H9 (cell line): Measurements from ENCODE around the gene ANKHD1. TPM values are rescaled to one million over a fixed set of nuclear protein-coding genes. Genes with fewer than 3 reads are reported as not detected.
A peak's percentile ranks its signal among the peaks of the same experiment; 100 is the strongest.

Source experiments
- DNase-seq: peaks from one replicate; pipeline ENCODE4 v3.0.0-alpha.2; 2017
- H2AFZ ChIP-seq: one replicate; pipeline ENCODE4 v1.6.1; 2013; ENCODE audit warnings: mild to moderate bottlenecking, low read length, control low read depth, moderate library complexity
- H2AK5ac ChIP-seq: 2 replicates; pipeline ENCODE4 v1.6.1; 2013; ENCODE audit warnings: low read length, control low read depth, mixed read lengths; ENCODE audit not compliant: insufficient read length
- H2BK120ac ChIP-seq: one replicate; pipeline ENCODE4 v1.6.1; 2013; ENCODE audit warnings: low read depth, mild to moderate bottlenecking, low read length, control low read depth, inconsistent platforms; ENCODE audit not compliant: poor library complexity, severe bottlenecking
- H2BK12ac ChIP-seq: 2 replicates; pipeline ENCODE4 v1.6.1; 2013; ENCODE audit warnings: low read length, control low read depth, mixed read lengths, low read depth; ENCODE audit not compliant: insufficient read length
- H2BK15ac ChIP-seq: 2 replicates; pipeline ENCODE4 v1.6.1; 2013; ENCODE audit warnings: low read depth, low read length, control low read depth
- H2BK20ac ChIP-seq: one replicate; pipeline ENCODE4 v1.6.1; 2013; ENCODE audit warnings: low read depth, mild to moderate bottlenecking, low read length, control low read depth, inconsistent platforms; ENCODE audit not compliant: poor library complexity, severe bottlenecking
- H2BK5ac ChIP-seq: 2 replicates; pipeline ENCODE4 v1.6.1; 2013; ENCODE audit warnings: low read length, control low read depth, mixed read lengths; ENCODE audit not compliant: insufficient read length
- H3K14ac ChIP-seq: 2 replicates; pipeline ENCODE4 v1.6.1; 2013; ENCODE audit warnings: low read length, control low read depth; ENCODE audit not compliant: insufficient read depth
- H3K18ac ChIP-seq: 2 replicates; pipeline ENCODE4 v1.6.1; 2013; ENCODE audit warnings: low read depth, mild to moderate bottlenecking, mixed read lengths, low read length, control low read depth; ENCODE audit not compliant: insufficient read length
- H3K23ac ChIP-seq: 2 replicates; pipeline ENCODE4 v1.6.1; 2013; ENCODE audit warnings: low read length, control low read depth, mixed read lengths, low read depth; ENCODE audit not compliant: insufficient read length
- H3K23me2 ChIP-seq: 2 replicates; pipeline ENCODE4 v1.6.1; 2013; ENCODE audit warnings: low read depth, mild to moderate bottlenecking, mixed read lengths, low read length, control low read depth; ENCODE audit not compliant: insufficient read length, poor library complexity, severe bottlenecking
- H3K27ac ChIP-seq: 2 replicates; pipeline ENCODE4 v1.5.1; 2013; ENCODE audit warnings: low read length, control low read depth, mixed read lengths, low read depth; ENCODE audit not compliant: insufficient read length
- H3K27me3 ChIP-seq: 2 replicates; pipeline ENCODE4 v1.6.1; 2013; ENCODE audit warnings: low read length, control low read depth, inconsistent platforms; ENCODE audit not compliant: insufficient read depth
- H3K4ac ChIP-seq: 2 replicates; pipeline ENCODE4 v1.6.1; 2013; ENCODE audit warnings: low read depth, mild to moderate bottlenecking, control low read depth, inconsistent platforms, low read length, moderate library complexity
- H3K4me1 ChIP-seq: 2 replicates; pipeline ENCODE4 v1.6.1; 2013; ENCODE audit warnings: low read length, control low read depth, inconsistent platforms; ENCODE audit not compliant: insufficient read depth
- H3K4me2 ChIP-seq: 2 replicates; pipeline ENCODE4 v1.6.1; 2013; ENCODE audit warnings: low read length, control low read depth, mixed read lengths; ENCODE audit not compliant: insufficient read length, insufficient read depth
- H3K56ac ChIP-seq: 2 replicates; pipeline ENCODE4 v1.6.1; 2013; ENCODE audit warnings: low read depth, mild to moderate bottlenecking, mixed read lengths, low read length, control low read depth; ENCODE audit not compliant: insufficient read length
- H3K79me1 ChIP-seq: 2 replicates; pipeline ENCODE4 v1.6.1; 2013; ENCODE audit warnings: low read depth, mild to moderate bottlenecking, moderate library complexity, low read length, control low read depth, inconsistent platforms; ENCODE audit not compliant: insufficient read depth, poor library complexity, severe bottlenecking
- H3K79me2 ChIP-seq: 2 replicates; pipeline ENCODE4 v1.6.1; 2013; ENCODE audit warnings: low read length, control low read depth, inconsistent platforms; ENCODE audit not compliant: insufficient read depth
- H3K9ac ChIP-seq: 2 replicates; pipeline ENCODE4 v1.6.1; 2013; ENCODE audit warnings: low read length, control low read depth, mixed read lengths; ENCODE audit not compliant: insufficient read length; ENCODE audit errors: extremely low read depth
- H3K9me3 ChIP-seq: one replicate; pipeline ENCODE4 v1.6.1; 2013; ENCODE audit warnings: low read depth, low read length, inconsistent platforms; ENCODE audit not compliant: control insufficient read depth
- H3T11ph ChIP-seq: one replicate; pipeline ENCODE4 v1.6.1; 2013; ENCODE audit warnings: mild to moderate bottlenecking, low read length, control low read depth, inconsistent platforms
- H4K20me1 ChIP-seq: one replicate; pipeline ENCODE4 v1.6.1; 2013; ENCODE audit not compliant: control insufficient read depth, insufficient read length, insufficient read depth
- H4K5ac ChIP-seq: 2 replicates; pipeline ENCODE4 v1.6.1; 2013; ENCODE audit warnings: low read depth, mild to moderate bottlenecking, mixed read lengths, low read length, control low read depth; ENCODE audit not compliant: insufficient read length
- H4K8ac ChIP-seq: replicated peaks from 2 replicates; pipeline ENCODE4 v1.6.1; 2013; ENCODE audit warnings: low read length, control low read depth, mixed read lengths, low read depth; ENCODE audit not compliant: insufficient read length
- H4K91ac ChIP-seq: 2 replicates; pipeline ENCODE4 v1.6.1; 2013; ENCODE audit warnings: low read depth, mild to moderate bottlenecking, moderate library complexity, mixed read lengths, low read length, control low read depth; ENCODE audit not compliant: insufficient read length
- H3K27ac Mint-ChIP-seq, 3 experiments: 2 replicates in 2 of 3; 3 replicates in 1 of 3; pipeline ENCODE4 v1.8.0; 2020 to 2021; ENCODE audit warnings: mixed read lengths in 3 of 3, mild to moderate bottlenecking in 1 of 3, moderate library complexity in 1 of 3
- H3K27me3 Mint-ChIP-seq: 2 replicates; pipeline ENCODE4 v1.8.0; 2021; ENCODE audit warnings: low read depth, mild to moderate bottlenecking, moderate library complexity, mixed read lengths
- H3K36me3 Mint-ChIP-seq, 3 experiments: 2 replicates in 2 of 3; 3 replicates in 1 of 3; pipeline ENCODE4 v1.8.0; 2020 to 2021; ENCODE audit warnings: low read depth in 3 of 3, mixed read lengths in 3 of 3; ENCODE audit not compliant: insufficient read depth in 1 of 3
- H3K4me1 Mint-ChIP-seq, 2 experiments: 2 replicates each; pipeline ENCODE4 v1.8.0; 2020; ENCODE audit warnings: mixed read lengths in 2 of 2
- H3K4me3 Mint-ChIP-seq, 2 experiments: 2 replicates in 1 of 2; 3 replicates in 1 of 2; pipeline ENCODE4 v1.8.0; 2020 to 2021; ENCODE audit warnings: mild to moderate bottlenecking in 2 of 2, mixed read lengths in 2 of 2, moderate library complexity in 1 of 2
- H3K9me3 Mint-ChIP-seq, 2 experiments: 2 replicates in 1 of 2; 3 replicates in 1 of 2; pipeline ENCODE4 v1.8.0; 2020; ENCODE audit warnings: mild to moderate bottlenecking in 2 of 2, mixed read lengths in 2 of 2, moderate library complexity in 1 of 2
- CTCF ChIP-seq: fragments of 200-600 bp; sonication (generic); conservative IDR thresholded peaks from 3 replicates; pipeline ENCODE4 v1.8.0; 2021; ENCODE audit warnings: antibody characterized with exemption, mild to moderate bottlenecking
- WGBS: extraction: QIAGEN DNeasy Blood & Tissue Kit; methylation state at CpG from one replicate; pipeline ENCODE4 v1.1.7; 2013; ENCODE audit warnings: missing lambda C conversion rate, low lambda C conversion rate, mixed read lengths; ENCODE audit not compliant: insufficient read length; ENCODE audit errors: extremely low coverage; 5-methylcytosine and 5-hydroxymethylcytosine counted together
- total RNA-seq: library from RNA; stranded (reverse); gene quantifications from 2 replicates; pipeline ENCODE4 v1.2.1, GENCODE V29; 2021

ANKHD1 gene
- total RNA-seq, 1 experiment from 2014 or later, result 105 TPM

DNA sequence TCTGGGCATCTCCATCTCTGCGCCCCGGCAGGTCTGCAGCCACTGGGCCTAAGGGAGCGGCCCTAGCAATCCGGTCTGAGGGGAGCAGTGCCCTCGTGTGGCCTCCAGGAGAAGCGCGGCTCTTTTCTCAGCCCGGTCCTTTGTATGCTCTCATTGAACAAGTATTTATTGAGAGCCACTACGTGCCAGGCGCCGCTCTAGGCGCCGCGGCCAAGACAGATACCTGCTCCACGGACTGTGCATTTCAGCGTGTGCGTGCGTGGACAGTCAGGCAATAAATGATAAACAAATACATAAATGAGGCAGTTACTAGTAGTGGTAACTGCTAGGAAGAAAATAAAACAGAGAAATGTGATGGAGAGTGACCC, 43.9 kb upstream of the ANKHD1 start:
- Mint-ChIP-seq H3K4me1 (peaks cover 5 to 19% of the 10 kb centered on the region in 2 experiments; a peak in 3 of 4 replicates), H3K36me3 (no peaks in the 10 kb centered on the region), H3K4me3 (no peak overlapping the region), H3K27ac (peak overlapping the region; percentile 70 to 92 (median 71); a peak in 4 of 7 replicates), H3K9me3 (no peaks in the 10 kb centered on the region; a peak in 1 of 5 replicates), H3K27me3 (peaks cover 13% of the 10 kb centered on the region)
- H2AFZ ChIP-seq, result no peak overlapping the region
- no peaks in the 10 kb centered on the region for H3K23me2 ChIP-seq
- no peaks in the 10 kb centered on the region for H3K9me3 ChIP-seq
- no peak overlapping the region for H2BK15ac ChIP-seq
- no peak overlapping the region for H3K27ac ChIP-seq
- H3K9ac ChIP-seq, result no peak overlapping the region
- no peak overlapping the region for H3K4ac ChIP-seq
- DNase-seq, result peak; percentile 92
- no peaks in the 10 kb centered on the region for H4K20me1 ChIP-seq
- peak overlapping the region; percentile 2 for H3K4me2 ChIP-seq
- H3K27me3 ChIP-seq, result no peaks in the 10 kb centered on the region
- no peak overlapping the region for H2AK5ac ChIP-seq
- no peak overlapping the region for H2BK12ac ChIP-seq
- no peak overlapping the region for H2BK5ac ChIP-seq
- no peak overlapping the region for H2BK20ac ChIP-seq
- H4K91ac ChIP-seq, result no peak overlapping the region
- no peaks in the 10 kb centered on the region; the same call in 1 of the 2 replicates for H3K4me1 ChIP-seq
- no peaks in the 10 kb centered on the region for H3K79me1 ChIP-seq
- no peak overlapping the region for H3K23ac ChIP-seq
- no peak overlapping the region for H4K5ac ChIP-seq
- WGBS, result no CpG with 5 or more reads among the region's 18 CpGs
- H4K8ac ChIP-seq, result no peak overlapping the region
- TF ChIP-seq CTCF, result peak; percentile 88
- H3K14ac ChIP-seq, result no peak overlapping the region
- no peaks in the 10 kb centered on the region for H3K79me2 ChIP-seq
- H2BK120ac ChIP-seq, result no peak overlapping the region
- H3K56ac ChIP-seq, result no peak overlapping the region
- H3T11ph ChIP-seq, result no peak overlapping the region
- H3K18ac ChIP-seq, result no peak overlapping the region
